GM12878 (cell line): ENCODE measurements around the gene TMEM168. TPM values are rescaled to one million over a fixed set of nuclear protein-coding genes. Genes with fewer than 3 reads are reported as not detected.

ENCODE experiments used
- ATAC-seq: fragments of 200-7000 bp; cut with Tn5 transposase; 3 replicates; pipeline ENCODE4 v1.9.1; 2020; ENCODE audit warnings: mild to moderate bottlenecking, moderate library complexity
- BruUV-seq: library from RNA; stranded (reverse); fragments of 400-500 nt; replicated peaks from 2 replicates; lab custom pipeline; 2021; lab: Mats Ljungman, UMichigan
- CTCF ChIA-PET: fragments of 300-600 bp; sonication (Branson Sonifier 250); formaldehyde crosslinking; extraction: SDS; loops from one replicate; lab custom pipeline; 2021; ENCODE audit warnings: inconsistent platforms; lab: Yijun Ruan, JAX
- POLR2A ChIA-PET: fragments of 350-600 bp; formaldehyde crosslinking; extraction: SDS; loops from one replicate; lab custom pipeline; 2021; ENCODE audit warnings: inconsistent platforms; lab: Charles Lee
- RAD21 ChIA-PET: fragments of 300-600 bp; sonication (Branson Sonifier 250); formaldehyde crosslinking; loops from one replicate; lab custom pipeline; 2023; ENCODE audit warnings: antibody characterized with exemption; ENCODE audit not compliant: unreplicated experiment; lab: Charles Lee
- SMC1A ChIA-PET: fragments of 300-600 bp; sonication (Branson Sonifier 250); formaldehyde crosslinking; loops from one replicate; lab custom pipeline; 2023; ENCODE audit not compliant: unreplicated experiment, uncharacterized antibody; lab: Charles Lee
- DNase-seq: peaks from one replicate; pipeline ENCODE4 v3.0.0-alpha.2; 2011; ENCODE audit warnings: low read depth, low spot score
- FAIRE-seq: peaks from 3 replicates; lab custom pipeline; 2011; peaks lifted over from hg19 to GRCh38; lab: Jason Lieb, UNC
- H2AFZ ChIP-seq: 2 replicates; pipeline ENCODE4 v1.6.0; 2011; ENCODE audit warnings: low read depth, low read length, control low read depth; ENCODE audit not compliant: control insufficient read depth
- H3K27ac ChIP-seq: 2 replicates; pipeline ENCODE4 v1.5.1; 2011; ENCODE audit warnings: control low read depth; ENCODE audit not compliant: control insufficient read depth, insufficient read depth
- H3K27me3 ChIP-seq, 2 experiments: replicated peaks in 1 of 2; 2 replicates each; pipeline versions ENCODE4 v1.6.0 to v1.6.1; 2011; ENCODE audit warnings: low read length in 1 of 2; ENCODE audit not compliant: control insufficient read depth in 2 of 2, insufficient read depth in 2 of 2
- H3K36me3 ChIP-seq, 2 experiments: 2 replicates each; pipeline ENCODE4 v1.5.1; 2011; ENCODE audit warnings: low read length in 1 of 2; ENCODE audit not compliant: control insufficient read depth in 2 of 2, insufficient read depth in 2 of 2
- H3K4me1 ChIP-seq: 2 replicates; pipeline ENCODE4 v1.6.1; 2011; ENCODE audit warnings: mild to moderate bottlenecking, low read length, moderate library complexity, mixed read lengths; ENCODE audit not compliant: control insufficient read depth, insufficient read depth
- H3K4me2 ChIP-seq: 2 replicates; pipeline ENCODE4 v1.6.0; 2011; ENCODE audit warnings: control low read depth; ENCODE audit not compliant: control insufficient read depth, insufficient read depth
- H3K4me3 ChIP-seq: fragments of 200-600 bp; sonication (generic); 2 replicates; pipeline ENCODE4 v1.5.1; 2016
- H3K79me2 ChIP-seq: 2 replicates; pipeline ENCODE4 v1.6.0; 2011; ENCODE audit warnings: low read length; ENCODE audit not compliant: control insufficient read depth, insufficient read depth
- H3K9ac ChIP-seq: 2 replicates; pipeline ENCODE4 v1.8.0; 2011; ENCODE audit warnings: low read length, control low read depth, mixed read lengths; ENCODE audit not compliant: control insufficient read depth, insufficient read depth
- H3K9me3 ChIP-seq: replicated peaks from 3 replicates; pipeline ENCODE4 v1.5.1; 2011; ENCODE audit warnings: mild to moderate bottlenecking, low read length; ENCODE audit not compliant: control insufficient read depth, insufficient read depth
- H4K20me1 ChIP-seq: 2 replicates; pipeline ENCODE4 v1.6.0; 2011; ENCODE audit not compliant: control insufficient read depth, insufficient read depth
- ATF2 ChIP-seq: IDR thresholded peaks from 2 replicates; pipeline ENCODE4 v1.6.1; 2012; ENCODE audit warnings: low read length, inconsistent platforms
- BMI1 ChIP-seq: fragments of 450-650 bp; IDR thresholded peaks from 2 replicates; pipeline ENCODE4 v1.6.1; 2016; ENCODE audit warnings: mild to moderate bottlenecking, moderate library complexity, borderline replicate concordance
- CBFB ChIP-seq: IDR thresholded peaks from 2 replicates; pipeline ENCODE4 v1.6.1; 2016; ENCODE audit warnings: antibody characterized with exemption, low read depth
- CEBPB ChIP-seq, 2 experiments: fragments of 150-350 bp in 1 of 2; IDR thresholded peaks; 2 replicates each; pipeline ENCODE4 v1.6.1; 2012 to 2014; ENCODE audit warnings: low read depth in 2 of 2, low read length in 2 of 2, borderline replicate concordance in 1 of 2, inconsistent platforms in 1 of 2
- HDAC2 ChIP-seq: fragments of 200-600 bp; sonication (generic); IDR thresholded peaks from 2 replicates; pipeline ENCODE4 v1.6.1; 2017
- MEF2A ChIP-seq: IDR thresholded peaks from 2 replicates; pipeline ENCODE4 v1.6.1; 2011; ENCODE audit warnings: low read depth, mild to moderate bottlenecking, low read length, moderate library complexity; ENCODE audit not compliant: insufficient read depth
- NBN ChIP-seq: fragments of 450-650 bp; IDR thresholded peaks from 2 replicates; pipeline ENCODE4 v1.6.1; 2016
- NR2F1 ChIP-seq: fragments of 450-650 bp; conservative IDR thresholded peaks from 2 replicates; pipeline ENCODE4 v1.6.1; 2017; ENCODE audit warnings: mild to moderate bottlenecking
- SMC3 ChIP-seq: IDR thresholded peaks from 2 replicates; pipeline ENCODE4 v1.6.1; 2011; ENCODE audit warnings: low read length, improper control_type of control experiment, borderline replicate concordance
- STAT3 ChIP-seq: IDR thresholded peaks from 2 replicates; pipeline ENCODE4 v1.6.1; 2011; ENCODE audit warnings: low read depth, low read length, improper control_type of control experiment
- TARDBP ChIP-seq: IDR thresholded peaks from 2 replicates; pipeline ENCODE4 v1.6.1; 2016; ENCODE audit warnings: borderline replicate concordance
- WGBS: methylation state at CpG from one replicate; pipeline ENCODE4 v1.1.6; 2016; ENCODE audit warnings: low lambda C conversion rate; ENCODE audit not compliant: insufficient replicate concordance, insufficient coverage; ENCODE audit errors: missing lambda C conversion rate; 5-methylcytosine and 5-hydroxymethylcytosine counted together
- in situ Hi-C: fragments of 300-500 bp; cut with MboI; formaldehyde crosslinking; loops from 9 replicates; pipeline ENCODE4 v1.14.3; 2018; ENCODE audit warnings: mixed read lengths
- intact Hi-C: fragments of 100-400 bp; cut with micrococcal nuclease; formaldehyde crosslinking; loops from one replicate; pipeline ENCODE4 v1.14.2; 2022; ENCODE audit not compliant: unreplicated experiment
- polyA plus RNA-seq, 11 experiments: library from polyadenylated mRNA; depleted of rRNA in 4 of 11; unstranded in 6 of 11; stranded (reverse) in 5 of 11; fragments of >200 nt; fragmentation: Nextera tagmentation in 4 of 11; fragmentation: Illumina TruSeq in 1 of 11; extraction: Ambion mirVana in 4 of 11; extraction: Trizol in 1 of 11; gene quantifications; 1 replicate in 1 of 11; 2 replicates in 10 of 11; pipeline versions ENCODE4 v1.2.1 to v1.2.3, GENCODE V29; 2011 to 2016; ENCODE audit warnings: inconsistent platforms in 2 of 11, missing spikeins in 2 of 11, low read depth in 1 of 11
- total RNA-seq, 4 experiments: library from RNA; depleted of rRNA in 3 of 4; stranded (reverse); fragments of >200 nt in 3 of 4; fragmentation: Illumina TruSeq in 1 of 4; extraction: Trizol in 1 of 4; gene quantifications; 2 replicates each; pipeline versions ENCODE4 v1.2.1 to v1.2.3, GENCODE V29; 2013 to 2021
- TF ChIP-seq, protein P1 (sequence below): fragments of 450-650 bp; IDR thresholded peaks from 2 replicates; pipeline ENCODE4 v1.6.1; 2018; ENCODE audit warnings: borderline replicate concordance, mild to moderate bottlenecking; ENCODE audit not compliant: partially characterized antibody

The TMEM168 gene
- total and polyA plus RNA-seq, 10 of the 15 experiments (the other 5 are each of a cell fraction or from before 2014, with no cell fraction given), result 9.1 to 44.2 (median 19.8) TPM

DNA sequence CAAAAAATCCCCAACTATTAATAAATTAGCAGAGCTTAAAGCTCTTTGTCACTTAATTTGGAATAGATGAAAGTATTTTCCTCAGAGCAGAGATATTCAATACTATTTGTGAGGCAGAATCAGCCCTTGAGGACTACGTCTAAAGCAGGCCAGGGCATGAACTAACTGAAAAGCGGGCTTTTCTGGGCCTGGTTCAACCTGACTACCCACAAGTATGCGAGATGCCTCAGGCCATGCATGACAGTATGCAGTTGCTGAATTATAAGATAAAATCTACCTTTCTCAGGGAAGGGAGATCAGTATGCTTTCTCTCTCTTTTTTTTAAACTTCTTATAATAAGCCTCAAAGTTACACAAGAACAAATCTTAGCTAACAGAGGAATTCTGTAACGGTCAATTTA is 20.1 kb downstream of the TMEM168 start:
- intact Hi-C loops, result loop anchor here (5.0 kb wide), 1 partner anchor 318 kb away; the partner anchor contains the start of gene IFRD1
- WGBS, result 87% methylated on average over 4 of the region's 4 CpGs

More for the DNA sequence above, 20.1 kb downstream of the TMEM168 start:
- ATAC-seq (peak; percentile 47; the same call in 2 of the 3 replicates), DNase-seq (no peak), FAIRE-seq (no peak)
- no peak overlapping the region for H3K4me3 ChIP-seq
- no TSS peak for BruUV-seq
- peaks cover 0 to 5% of the 10 kb centered on the region in 2 experiments; a peak in 2 of 4 replicates for H3K36me3 ChIP-seq
- H3K9me3 ChIP-seq, result no peaks in the 10 kb centered on the region; the same call in 1 of the 3 replicates
- no peaks in the 10 kb centered on the region for H3K79me2 ChIP-seq
- H3K27ac ChIP-seq, result no peak overlapping the region
- CTCF ChIA-PET, result interaction anchor here (0.6 to 1.9 kb wide), 3 partner anchors 9 to 12 kb away, joined by 3 to 5 read pairs (median 4); no protein-coding TSS in a partner anchor
- no peaks in the 10 kb centered on the region for H4K20me1 ChIP-seq
- H2AFZ ChIP-seq, result no peak overlapping the region
- H3K9ac ChIP-seq, result no peak overlapping the region
- H3K4me1 ChIP-seq, result no peaks in the 10 kb centered on the region
- SMC1A ChIA-PET, result interaction anchor here (2.3 to 2.8 kb wide), 2 partner anchors 10 to 11 kb away, joined by 7 to 12 read pairs; no protein-coding TSS in a partner anchor
- TF ChIP-seq SMC3 (no peak), NR2F1 (no peak), CBFB (no peak), NBN (no peak), MEF2A (no peak), BMI1 (no peak), CEBPB (IDR thresholded peaks at IDR 0.05; ENCODE audit: borderline replicate concordance in 1 of 2, low read depth in 2 of 2, low read length in 2 of 2) (no peak), ATF2 (no peak), TARDBP (no peak), STAT3 (no peak), HDAC2 (no peak)
- TF ChIP-seq, protein P1, sequence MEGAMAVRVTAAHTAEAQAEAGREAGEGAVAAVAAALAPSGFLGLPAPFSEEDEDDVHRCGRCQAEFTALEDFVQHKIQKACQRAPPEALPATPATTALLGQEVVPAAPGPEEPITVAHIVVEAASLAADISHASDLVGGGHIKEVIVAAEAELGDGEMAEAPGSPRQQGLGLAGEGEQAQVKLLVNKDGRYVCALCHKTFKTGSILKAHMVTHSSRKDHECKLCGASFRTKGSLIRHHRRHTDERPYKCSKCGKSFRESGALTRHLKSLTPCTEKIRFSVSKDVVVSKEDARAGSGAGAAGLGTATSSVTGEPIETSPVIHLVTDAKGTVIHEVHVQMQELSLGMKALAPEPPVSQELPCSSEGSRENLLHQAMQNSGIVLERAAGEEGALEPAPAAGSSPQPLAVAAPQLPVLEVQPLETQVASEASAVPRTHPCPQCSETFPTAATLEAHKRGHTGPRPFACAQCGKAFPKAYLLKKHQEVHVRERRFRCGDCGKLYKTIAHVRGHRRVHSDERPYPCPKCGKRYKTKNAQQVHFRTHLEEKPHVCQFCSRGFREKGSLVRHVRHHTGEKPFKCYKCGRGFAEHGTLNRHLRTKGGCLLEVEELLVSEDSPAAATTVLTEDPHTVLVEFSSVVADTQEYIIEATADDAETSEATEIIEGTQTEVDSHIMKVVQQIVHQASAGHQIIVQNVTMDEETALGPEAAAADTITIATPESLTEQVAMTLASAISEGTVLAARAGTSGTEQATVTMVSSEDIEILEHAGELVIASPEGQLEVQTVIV, result no peak
- in situ Hi-C loops, result no loop called here
- RAD21 ChIA-PET, result no interaction called here
- H3K4me2 ChIP-seq, result no peak overlapping the region
- H3K27me3 ChIP-seq, result no peaks in the 10 kb centered on the region
- POLR2A ChIA-PET, result interaction anchor here (1.2 to 1.4 kb wide), 2 partner anchors 12 to 55 kb away, joined by 3 read pairs; no protein-coding TSS in a partner anchor
